ENCODE data around the gene KRTAP3-1.
"Not testable (repeated sequence)": the region's sequence is repeated elsewhere in the genome, so short reads cannot be mapped to it uniquely, and the experiment has no call there.

Gene KRTAP3-1

DNA sequence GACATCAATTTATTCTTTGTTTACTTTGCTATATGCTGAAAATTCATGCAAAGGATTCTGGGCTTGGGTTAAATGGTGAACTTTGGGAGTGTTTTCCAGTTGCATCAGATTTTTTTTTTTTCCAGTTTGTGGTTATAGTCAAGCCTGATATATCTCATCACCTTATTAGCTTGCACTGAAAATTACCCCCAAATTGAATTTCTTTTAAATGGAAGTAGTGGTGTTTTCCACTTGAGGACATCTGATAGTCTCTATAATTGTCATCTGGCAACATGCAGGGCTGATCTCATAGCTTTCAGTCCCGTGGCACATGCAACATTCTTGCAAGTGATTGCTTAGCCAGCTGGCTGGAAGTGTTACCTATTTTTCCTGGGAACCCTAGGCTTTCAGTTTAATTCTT is 4.7 kb upstream of the KRTAP3-1 start:
- no peak for DNase-seq

DNA sequence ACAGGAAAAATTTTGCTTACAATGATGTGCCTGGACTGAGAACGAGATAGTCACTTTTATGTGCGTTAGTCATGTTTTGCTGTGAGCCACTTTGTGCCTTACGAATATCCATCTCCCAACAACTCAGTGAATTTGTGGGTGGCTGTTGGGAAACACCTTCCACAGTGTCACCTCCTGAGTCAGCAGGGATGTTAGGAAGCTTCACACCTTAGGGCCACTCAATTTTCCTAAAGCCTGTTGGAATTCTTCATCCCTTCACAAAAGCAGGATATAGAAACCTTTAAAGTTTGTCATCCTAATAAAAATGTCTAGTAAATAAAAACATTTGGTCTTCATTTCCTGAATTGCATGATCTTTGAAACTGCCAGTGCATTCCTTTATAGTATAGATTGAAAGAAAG is 4.3 kb upstream of the KRTAP3-1 start:
- DNase-seq = no peak

DNA sequence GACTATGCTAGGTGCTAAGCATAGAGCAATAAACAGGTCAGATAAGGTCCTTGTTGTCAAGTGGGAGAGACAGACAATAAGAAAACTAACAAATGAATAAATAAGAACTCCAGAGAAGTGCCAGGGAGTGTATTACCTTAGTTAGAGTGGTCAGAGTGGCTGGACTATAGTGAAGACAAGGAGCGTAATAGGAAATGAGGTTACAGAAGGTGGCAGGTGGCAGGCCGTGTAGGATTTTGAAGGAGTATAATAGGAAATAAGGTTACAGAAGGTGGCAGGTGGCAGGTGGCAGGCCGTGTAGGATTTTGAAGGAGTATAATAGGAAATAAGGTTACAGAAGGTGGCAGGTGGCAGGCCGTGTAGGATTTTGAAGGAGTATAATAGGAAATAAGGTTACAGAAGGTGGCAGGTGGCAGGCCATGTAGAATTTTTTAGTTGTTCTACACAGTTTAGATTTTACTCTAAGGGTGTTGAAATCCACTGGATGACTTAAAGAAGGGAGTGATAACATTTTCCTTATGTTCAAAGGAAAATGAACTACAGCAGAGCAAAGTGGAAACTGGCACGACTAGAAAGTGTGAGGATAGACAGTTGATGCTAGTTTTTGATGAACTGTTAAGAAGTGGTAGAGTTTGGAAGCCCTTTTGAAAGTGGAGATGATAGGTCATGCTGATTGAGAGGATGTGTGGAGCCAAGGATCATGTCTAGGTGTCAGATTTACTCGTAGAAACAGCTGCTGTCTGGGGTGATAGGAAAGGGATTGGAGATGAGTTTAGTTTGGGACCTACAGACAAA is 3.6 kb upstream of the KRTAP3-1 start:
- DNase-seq = no peak

DNA sequence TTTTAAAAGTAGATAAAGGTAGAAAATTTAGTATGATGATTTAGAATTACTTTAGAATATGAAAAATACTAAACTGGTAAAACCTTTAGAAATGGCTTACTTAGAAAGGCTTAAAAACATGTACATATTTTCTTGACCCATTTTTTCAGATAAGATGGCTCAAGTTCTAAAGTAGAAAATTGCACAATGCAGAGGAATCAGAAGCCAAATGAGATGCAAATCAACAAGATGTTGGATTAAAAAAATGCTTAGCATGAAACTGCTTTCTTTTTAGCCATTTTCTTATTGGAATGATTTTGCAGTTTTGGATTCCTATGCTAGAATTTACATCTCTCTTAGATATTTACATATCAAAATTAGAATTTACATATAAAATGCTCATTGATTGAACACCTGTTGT is 1.5 kb upstream of the KRTAP3-1 start:
- no peak for DNase-seq

DNA sequence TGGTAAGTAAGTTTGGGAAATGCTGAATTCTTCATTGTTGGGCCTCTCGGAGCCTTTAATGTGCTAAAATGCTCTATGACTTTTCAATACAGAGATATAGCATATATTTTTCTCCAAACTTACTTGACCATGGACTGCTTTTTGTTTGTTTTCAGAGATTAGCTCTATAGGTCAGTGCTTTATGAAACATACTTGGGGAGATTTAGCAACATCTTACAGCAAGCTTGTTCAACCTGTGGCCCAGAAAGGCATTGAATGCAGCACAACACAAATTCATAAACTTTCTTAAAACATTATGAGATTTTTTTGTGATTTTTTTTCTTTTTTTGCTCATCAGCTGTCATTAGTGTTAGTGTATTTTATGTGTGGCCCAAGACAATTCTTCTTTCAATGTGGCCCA is 1.0 kb upstream of the KRTAP3-1 start:
- no peak for DNase-seq

DNA sequence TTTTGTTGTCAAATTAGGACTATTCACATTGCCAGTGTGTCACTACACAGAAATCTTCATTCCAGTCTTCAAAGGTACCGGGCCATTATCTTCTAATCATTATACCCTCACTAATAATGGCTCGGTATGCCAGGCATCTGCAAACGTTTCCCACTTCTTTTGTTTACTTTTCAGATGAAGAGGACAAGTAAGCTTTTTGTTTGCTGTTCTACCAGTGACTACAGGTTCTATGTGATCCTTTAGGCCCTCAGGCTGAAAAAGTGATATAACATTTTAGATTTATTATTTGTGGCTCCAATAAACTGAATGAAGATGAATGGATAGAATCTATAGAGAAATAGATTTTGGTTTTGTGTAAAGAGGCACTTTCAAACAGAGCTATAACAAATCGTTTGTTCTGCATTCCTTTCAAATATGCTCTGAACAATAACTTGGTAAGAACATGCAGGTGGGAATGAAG is 403 bp upstream of the KRTAP3-1 start:
- DNase-seq = no peak

DNA sequence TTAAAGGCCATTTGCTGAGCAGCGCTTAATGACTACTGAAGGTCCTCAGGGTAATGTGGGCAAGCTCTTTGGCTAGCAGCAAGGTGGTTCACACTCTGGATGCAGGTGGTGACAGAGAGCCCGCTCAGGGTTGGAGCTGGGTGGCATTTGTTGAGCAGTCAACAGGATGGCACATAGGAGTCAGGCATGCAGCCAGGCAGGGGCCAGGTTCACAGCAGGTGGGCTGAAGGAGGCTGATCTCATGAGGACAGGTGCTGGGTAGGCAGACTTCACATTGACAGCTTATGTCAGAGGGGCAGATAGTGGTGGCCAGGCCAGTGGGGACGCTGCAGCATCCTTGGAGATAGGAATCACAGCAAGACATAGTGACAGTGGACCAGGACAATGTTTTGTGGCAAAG is 4.5 kb downstream of the KRTAP3-1 start:
- no peak for DNase-seq

DNA sequence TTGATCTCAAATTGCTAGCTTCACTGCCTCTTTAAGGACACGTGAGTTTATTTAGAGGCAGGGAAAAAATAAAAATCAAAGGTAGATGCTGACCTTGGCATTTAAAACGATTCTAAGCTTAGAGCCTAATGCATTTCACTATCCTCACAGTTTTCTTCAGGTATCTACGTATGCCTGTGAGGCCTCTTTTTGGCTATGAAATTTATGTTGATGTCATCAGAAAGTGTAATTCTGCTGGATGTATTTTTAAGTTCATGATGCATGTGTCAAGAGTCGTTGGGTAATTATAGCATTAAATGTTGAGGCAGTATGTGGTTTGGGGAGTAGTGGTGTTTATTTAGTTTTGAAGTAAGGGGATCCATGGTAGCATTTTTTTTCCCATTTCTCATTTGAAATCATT is 5.0 kb downstream of the KRTAP3-1 start:
- DNase-seq = no peak

DNA sequence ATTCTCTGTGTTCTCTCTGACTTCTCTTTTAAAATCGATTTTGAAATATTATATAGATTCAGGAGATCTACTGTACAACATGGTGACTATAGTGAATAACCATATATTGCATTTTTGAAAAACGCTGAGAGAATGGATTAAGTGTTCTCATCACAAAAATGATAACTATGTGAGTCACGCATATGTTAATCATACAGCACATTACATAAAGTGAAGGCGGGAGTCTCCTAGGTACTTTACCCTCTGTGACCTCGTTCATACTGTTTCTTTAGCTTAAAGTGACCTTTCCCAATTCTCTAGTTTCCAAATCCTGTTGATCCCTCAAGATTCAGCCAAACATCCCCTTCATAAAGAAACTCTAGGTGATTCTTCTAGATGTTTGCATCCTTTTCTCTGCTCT is 6.1 kb downstream of the KRTAP3-1 start:
- DNase-seq = no peak

DNA sequence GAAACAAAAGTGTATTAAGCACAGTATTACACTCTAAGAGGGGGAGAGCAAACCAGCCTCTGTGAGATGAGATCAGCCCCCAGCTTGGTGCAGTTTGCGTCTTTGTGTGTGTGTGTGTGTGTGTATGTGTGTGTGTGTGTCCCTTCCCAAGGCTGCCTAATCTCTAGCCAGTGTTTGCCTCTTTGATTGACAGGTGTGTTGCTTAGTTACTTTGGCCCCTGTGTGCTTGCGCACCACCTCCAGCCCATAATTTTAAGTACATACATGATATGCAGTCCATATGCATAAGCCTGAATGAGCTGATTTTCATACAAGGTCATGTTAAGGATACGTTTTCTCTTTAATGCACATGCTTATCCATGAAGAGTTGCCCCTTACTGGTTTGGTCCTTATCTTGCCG is 7.1 kb downstream of the KRTAP3-1 start:
- DNase-seq = no peak

DNA sequence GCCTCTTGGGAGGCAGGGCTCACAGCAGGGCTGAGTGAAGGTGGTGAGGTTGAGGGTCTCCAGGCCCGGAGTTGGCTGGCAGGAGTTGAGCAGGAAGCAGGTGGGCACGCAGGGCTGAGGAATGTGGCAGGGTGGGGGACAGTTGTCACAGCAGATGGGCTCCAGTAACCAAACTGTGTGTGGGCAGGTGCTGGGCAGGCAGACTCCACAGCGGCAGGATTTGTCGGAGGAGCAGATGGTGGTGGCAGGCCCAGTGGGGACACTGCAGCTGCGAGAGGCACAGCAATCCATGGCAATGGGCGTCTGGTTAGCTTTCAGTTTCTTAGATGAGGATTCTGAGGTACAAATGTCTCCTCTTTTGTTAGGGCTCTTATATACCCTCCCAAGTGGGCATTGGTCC is 9.4 kb downstream of the KRTAP3-1 start, which contains the start of gene KRTAP3-2:
TSS of gene KRTAP3-2 (minus strand) at position 344 of the 400 bp plus-strand sequence. CDS start at position 291, 53 bp downstream.
- DNase-seq = not testable (repeated sequence)

DNA sequence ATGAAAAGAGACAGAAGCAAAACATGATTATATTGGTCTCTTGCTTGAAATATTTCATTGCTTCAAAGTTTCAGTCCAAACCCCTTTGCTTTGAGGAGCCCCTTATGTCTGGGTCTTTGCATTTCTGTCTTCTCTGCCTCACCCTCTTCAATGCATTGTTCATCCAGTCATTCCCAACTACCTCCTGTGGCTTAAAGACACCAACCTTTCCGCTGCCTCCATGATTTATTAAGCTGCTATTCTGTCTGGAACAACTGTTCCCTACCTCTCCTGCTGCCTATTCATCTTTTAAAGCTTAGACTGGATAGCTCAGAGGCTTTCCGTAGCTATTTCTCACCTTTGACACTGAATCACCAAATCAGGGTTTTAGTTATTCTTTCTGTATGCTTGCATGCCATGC is 11.6 kb downstream of the KRTAP3-1 start:
- no peak for DNase-seq

DNA sequence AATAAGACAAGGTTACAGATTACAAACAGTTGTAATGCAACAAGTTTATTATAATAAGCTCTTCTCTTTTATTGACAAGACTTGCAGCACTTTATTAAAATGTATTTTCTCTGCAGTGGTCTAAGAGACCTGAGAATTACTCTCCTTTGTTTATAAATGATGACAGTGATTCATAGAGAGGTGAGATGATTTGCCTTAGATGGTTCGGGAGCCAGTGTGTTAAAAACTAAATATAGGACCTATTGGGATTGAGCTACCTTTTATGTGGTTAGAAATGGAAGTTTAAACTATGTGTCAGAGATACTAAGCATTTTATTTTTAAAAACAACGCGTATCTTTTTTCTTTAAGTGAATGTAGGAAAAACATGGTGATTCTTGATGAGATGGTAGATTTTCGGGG is 12.1 kb downstream of the KRTAP3-1 start:
- no peak for DNase-seq

DNA sequence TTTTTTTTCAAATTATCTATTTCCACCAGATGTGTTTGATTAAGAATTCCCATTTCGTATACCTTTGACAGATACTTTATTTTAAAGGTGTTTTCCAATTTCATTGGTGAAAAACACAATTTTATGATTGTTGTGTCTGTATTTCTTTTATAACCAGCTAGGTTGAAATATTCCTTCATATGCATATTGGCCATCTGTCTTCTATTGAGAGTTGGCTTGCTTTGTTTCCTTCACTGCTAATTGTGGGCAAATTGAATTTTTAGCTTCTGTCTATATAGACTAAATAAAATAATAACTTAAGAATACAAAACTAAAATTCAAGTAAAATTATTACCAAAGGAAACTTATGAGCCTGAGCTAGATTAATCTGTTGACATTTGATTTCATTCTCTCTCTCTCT is 13.8 kb downstream of the KRTAP3-1 start:
- DNase-seq = no peak

DNA sequence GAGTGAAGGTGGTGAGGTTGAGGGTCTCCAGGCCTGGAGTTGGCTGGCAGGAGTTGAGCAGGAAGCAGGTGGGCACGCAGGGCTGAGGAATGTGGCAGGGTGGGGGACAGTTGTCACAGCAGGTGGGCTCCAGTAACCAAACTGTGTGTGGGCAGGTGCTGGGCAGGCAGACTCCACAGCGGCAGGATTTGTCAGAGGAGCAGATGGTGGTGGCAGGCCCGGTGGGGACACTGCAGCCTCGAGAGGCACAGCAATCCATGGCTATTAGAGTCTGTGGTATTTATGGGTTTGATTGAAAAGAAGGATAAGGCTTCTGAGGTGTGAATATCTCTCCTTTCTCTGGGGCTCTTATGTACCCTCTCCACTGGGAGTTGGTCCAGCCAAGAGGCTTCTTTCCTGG is 15.1 kb downstream of the KRTAP3-1 start, which contains the start of gene KRTAP3-3:
TSS of gene KRTAP3-3 (minus strand) at position 326 of the 400 bp plus-strand sequence. CDS start at position 259, 67 bp downstream.
- DNase-seq = no peak

DNA sequence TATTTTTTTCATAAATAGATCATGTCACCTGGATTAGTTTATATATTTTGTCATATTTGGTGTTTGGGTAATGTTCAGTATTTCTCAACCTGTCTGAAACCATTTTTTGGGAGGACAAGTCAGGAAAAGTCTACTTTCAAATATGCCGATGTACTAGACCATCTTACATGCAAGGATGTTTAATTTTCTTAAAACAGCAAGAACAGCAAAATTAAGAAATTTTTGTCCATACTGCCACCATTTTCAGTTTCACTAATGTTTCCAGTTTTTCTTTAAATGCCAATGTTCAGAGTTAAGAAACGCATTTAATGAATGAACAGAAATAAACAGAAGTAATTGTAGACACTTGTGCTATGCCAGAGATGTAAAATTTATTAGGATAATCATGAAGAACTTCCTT is 15.8 kb downstream of the KRTAP3-1 start:
- DNase-seq = no peak

DNA sequence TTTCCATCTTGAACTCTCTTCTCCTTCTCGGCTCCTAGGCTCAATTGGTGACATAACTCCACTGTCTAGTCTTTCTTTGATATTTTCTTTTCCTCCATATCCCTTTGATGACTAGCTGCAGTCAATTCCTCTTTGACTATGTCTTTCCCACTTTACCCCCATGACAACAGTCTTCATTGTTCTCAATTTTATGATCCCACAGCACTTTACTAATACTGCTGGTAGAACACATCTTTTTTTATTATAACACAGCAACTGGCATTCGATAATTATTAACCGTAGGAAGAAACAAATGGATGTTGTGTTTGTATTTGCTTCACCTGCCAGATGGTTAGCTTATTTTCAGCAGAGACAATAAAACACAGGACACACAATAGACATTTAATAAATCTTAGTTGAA is 16.3 kb downstream of the KRTAP3-1 start:
- no peak for DNase-seq

DNA sequence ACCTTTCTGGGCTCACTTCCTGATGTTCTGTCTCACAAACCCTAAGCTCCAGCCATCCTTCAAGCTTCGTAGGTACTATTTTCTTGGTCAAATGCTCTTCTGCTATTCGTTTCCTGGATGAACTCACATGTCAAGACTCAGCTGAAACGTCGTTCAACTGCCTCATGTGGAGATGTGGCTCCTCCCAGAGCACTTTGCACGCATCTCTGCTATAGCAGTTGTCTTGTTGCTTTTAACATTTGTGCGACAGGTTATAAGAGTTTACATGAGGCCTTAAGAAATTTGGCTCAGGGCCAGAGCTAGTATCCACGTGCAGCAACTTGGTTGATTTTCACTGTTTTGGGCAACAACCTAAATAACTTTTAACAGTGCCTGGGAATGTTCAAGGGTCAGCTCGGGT is 22.0 kb downstream of the KRTAP3-1 start:
- no peak for DNase-seq

DNA sequence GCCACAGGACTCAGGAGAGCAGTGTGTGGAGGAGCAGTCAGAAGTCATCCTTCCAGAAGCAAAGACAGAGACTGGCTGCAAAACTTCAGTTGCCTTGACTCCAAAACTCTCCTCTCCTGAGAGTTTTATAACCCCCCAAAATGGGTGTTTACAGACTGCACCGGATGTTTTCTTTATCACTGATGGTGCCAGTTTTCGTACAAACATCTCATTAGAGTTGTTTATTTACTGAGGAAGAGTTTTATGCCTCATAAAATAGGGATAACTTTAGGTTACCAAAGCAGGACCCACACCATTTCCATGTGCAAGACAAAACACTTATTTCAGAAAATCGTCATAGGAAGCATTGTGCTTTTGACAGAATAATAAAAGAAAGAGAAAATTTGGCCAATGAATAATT is 24.7 kb downstream of the KRTAP3-1 start, which contains the start of gene KRT40:
TSS of gene KRT40 (minus strand) at position 101 of the 400 bp plus-strand sequence. CDS start at position 48, 53 bp downstream.
- no peak for DNase-seq

DNA sequence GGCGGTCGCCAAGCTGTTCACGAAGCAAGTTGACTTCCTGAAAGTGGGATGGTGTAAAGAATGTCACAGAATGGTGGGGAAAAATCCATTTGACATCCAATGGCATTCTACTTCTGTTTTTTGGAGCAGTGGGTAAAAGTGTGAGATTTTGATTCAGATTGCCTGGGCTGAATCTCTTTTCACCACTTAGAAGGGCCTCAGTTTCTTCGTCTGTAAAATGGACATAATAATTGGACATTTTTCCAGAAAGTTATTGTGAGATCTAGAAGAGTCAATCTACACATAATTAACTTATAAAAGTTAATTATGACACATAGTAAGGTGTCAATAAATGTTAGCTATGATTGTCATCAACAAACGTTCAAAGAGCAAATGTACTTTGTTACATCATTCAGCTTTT is 27.8 kb downstream of the KRTAP3-1 start:
- DNase-seq = no peak

DNA sequence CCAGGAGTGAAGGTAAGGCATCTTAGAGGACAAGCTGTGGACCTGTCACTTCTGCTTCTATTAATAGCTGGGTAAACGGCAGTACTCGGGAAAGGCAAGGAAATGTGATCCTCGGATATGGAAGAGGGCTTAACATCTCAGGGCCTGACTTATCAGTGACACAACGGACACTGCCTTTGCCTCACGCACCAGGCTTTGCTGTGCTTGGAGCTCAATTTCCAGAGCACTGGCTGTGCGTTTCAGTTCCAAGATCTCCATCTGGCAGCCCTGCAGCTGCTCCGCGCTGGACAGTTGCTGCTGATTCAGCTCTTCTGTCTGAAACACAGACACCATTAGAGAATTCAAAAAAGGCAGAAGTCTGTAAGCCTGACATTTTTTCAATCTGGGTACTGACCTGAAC is 28.3 kb downstream of the KRTAP3-1 start:
- no peak for DNase-seq

DNA sequence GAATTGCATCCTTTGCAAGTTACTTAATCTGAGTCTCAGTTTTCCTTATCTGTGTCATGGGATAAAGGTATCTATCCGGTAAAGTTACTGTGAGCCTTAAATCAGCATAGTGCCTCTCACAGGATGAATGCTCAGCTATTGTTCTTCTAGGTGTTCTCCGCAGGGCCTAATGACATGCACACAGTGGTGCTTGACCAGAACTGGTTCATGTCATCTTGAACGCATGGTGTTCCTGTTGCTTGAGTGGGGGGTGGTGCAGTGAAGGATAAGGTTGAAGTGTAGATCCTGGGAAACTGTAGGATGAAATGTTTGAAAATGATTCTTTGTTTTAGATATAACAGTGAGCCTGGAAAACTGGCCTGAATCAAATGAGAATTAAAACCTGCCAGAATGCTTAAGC is 28.8 kb downstream of the KRTAP3-1 start:
- DNase-seq = no peak

DNA sequence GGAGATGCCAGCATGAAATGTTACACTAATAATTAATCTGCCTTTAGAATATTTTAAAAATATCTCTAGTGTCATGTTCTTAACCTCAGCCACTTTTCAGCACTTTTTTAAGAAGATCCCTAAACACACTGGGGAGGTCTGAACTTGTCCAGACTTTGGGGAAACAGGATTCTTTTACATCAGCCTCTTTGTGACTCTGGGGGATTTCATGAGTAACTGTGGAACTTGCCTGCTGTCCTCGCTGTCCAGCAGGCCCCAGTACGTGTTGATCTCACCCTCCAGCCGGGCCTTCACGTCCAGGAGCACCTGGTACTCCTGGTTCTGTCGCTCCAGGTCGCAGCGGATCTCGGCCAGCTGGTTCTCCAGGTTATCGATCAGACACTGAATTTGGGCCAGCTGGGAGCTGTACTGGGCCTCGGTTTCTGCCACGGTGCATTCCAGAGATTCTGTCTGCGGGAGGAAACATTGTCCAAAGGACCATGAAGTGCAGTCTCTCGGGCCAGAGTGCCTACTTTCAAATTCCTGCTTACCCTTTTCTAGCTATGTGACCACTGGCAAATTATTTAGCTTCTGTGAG is 30.3 kb downstream of the KRTAP3-1 start:
- DNase-seq = no peak

DNA sequence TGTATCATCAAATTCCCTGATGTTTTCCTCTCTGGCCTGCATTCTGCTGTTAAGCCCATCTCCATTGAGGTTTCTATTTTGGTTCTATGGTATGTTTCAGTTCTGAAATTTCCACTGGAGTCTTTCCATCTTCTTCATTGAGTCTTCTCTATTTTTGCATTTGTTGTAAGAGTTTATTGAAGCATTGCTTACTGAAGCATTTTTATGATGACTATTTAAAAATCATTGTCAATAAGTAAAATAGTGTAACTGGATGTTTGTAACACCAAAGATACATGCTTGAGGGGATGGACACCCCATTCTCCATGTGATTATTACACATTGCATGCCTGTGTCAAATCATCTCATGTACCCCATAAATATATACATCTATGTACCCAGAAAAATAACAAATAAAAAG is 33.4 kb downstream of the KRTAP3-1 start:
- no peak for DNase-seq
